Mammary epithelial cell (primary cell): Measurements from ENCODE around the gene TBC1D2.

Source experiments
- CTCF ChIP-seq, 2 donors: IDR thresholded peaks in 1 of 2; conservative IDR thresholded peaks in 1 of 2; 2 replicates each; pipeline ENCODE4 v1.5.1; 2011 to 2012; ENCODE audit warnings: inconsistent platforms in 2 of 2, low read length in 2 of 2, mild to moderate bottlenecking in 2 of 2, control low read depth in 1 of 2, low read depth in 1 of 2; ENCODE audit not compliant: insufficient read depth in 1 of 2; ENCODE audit errors: extremely low read depth in 1 of 2
- EZH2 ChIP-seq: IDR thresholded peaks from 2 replicates; pipeline ENCODE4 v1.6.1; 2012; ENCODE audit warnings: low read length, inconsistent platforms, borderline replicate concordance

GRCh38 chr9:98225015-98225442, 30.4 kb downstream of the TBC1D2 start:
- TF ChIP-seq CTCF (conservative IDR thresholded peaks at IDR 0.05 in 1 of 2, IDR thresholded peaks at IDR 0.05 in 1 of 2; ENCODE audit: extremely low read depth in 1 of 2, insufficient read depth in 1 of 2, low read depth in 1 of 2, low read length in 2 of 2): no peak
- no peak for TF ChIP-seq EZH2
